GM19193 (cell line): Measurements from ENCODE around the gene MSH3.
A peak's percentile ranks its signal among the peaks of the same experiment; 100 is the strongest.

ENCODE experiments used
- POLR2A ChIP-seq: IDR thresholded peaks from 4 replicates; pipeline ENCODE4 v1.6.1; 2011; ENCODE audit not compliant: insufficient read depth, insufficient read length; ENCODE audit errors: extremely low read depth

The MSH3 gene

DNA sequence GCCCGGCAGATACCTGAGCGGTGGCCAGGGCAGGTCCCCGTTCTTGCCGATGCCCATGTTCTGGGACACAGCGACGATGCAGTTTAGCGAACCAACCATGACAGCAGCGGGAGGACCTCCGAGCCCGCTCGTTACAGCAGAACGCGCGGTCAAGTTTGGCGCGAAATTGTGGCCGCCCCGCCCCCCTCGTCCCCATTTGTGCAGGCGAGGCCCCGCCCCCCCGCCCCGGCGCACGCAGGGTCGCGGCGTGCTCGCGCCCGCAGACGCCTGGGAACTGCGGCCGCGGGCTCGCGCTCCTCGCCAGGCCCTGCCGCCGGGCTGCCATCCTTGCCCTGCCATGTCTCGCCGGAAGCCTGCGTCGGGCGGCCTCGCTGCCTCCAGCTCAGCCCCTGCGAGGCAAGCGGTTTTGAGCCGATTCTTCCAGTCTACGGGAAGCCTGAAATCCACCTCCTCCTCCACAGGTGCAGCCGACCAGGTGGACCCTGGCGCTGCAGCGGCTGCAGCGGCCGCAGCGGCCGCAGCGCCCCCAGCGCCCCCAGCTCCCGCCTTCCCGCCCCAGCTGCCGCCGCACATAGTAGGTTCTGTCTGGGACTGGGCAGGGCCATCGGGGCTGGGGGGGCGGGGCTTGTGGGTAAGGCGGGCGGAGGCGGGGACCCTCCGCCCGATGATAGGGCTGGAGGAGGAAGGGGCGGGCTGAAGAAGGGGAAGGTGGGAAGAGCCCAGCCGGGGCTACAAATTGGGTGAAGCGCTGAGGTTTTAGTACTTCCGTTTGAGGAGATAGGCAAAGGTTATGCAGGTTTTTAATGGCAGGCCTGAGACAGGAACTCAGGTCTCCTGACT is at the start of gene MSH3, which contains the start of gene DHFR:
MSH3 (plus strand) TSS at position 262 of the 840 bp plus-strand sequence; CDS start at position 338, 76 bp downstream.
DHFR (minus strand) TSS at position 593 of the 840 bp plus-strand sequence; CDS start at position 99, 494 bp downstream.
- peak; percentile 82 for TF ChIP-seq POLR2A

- TF ChIP-seq POLR2A: no peak
Observed at GRCh38 chr5:80607343-80607742, 47.1 kb upstream of the MSH3 start.

DNA sequence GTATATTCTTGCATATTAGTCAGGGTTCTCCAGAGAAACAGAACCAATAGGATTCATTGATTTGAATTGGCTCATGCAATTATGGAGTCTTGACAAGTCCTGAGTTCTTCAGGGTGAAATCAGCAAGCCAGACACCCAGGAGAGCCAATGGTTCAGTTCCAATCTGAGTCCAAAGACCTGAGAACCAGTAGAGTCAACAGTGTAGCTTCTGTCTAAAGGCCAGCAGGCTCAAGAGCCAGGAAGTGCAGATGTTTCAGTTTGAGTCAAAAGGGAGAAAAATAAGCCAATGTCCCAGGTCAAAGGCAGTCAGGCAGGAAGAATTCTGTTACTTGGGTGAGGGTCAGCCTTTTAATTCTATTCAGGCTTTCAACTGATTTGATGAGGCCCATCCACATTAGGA is 46.6 kb upstream of the MSH3 start:
- no peak for TF ChIP-seq POLR2A

GRCh38 chr5:80608731-80609130 is 45.7 kb upstream of the MSH3 start:
- no peak for TF ChIP-seq POLR2A

DNA sequence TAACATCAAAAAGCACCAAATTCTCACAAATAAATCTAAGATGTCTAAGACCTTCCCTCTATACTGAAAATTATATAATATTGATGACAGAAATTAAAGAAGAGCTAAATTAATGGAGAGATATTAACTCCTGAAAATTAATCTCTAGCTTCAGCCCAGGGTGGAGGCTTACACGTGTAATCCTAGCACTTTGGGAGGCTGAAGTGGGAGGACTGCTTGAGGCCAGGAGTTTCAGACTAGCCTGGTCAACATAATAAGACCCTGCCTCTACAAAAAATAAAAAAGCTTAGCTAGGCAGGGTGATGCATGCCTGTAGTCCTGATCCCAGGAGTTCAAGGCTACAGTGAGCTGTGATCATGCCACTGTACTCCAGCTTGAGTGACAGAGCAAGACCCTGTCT is 44.8 kb upstream of the MSH3 start:
- no peak for TF ChIP-seq POLR2A

DNA sequence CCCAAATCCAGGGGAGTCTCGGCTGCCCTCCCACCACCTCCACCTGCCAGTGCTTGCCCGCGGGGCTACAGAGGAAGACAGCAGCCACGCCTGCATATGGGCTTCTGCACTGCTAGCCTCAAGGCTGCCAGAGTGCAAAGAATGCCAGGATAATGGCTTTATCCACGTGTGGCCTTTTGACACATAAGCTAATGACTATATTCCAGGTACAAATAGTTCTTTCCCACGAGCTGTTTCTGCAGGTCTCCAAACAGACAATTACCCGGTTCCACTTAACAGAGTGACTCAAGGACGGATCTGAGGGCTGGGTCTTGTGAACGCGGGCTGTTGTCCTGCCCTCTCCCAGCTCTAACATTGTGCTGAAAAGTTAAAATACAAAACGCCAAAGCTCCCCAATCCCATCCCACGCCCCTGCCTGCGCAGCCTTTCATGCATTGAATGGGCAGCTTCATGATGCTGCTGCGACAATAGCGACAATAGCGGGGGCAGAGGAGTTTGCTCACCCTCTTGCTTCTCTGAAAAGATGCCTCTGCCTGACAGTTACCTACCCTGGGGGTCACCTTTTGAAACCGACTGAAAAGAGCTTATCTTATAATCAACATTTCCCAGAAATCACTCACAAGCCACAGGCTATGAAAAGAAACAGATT is 39.1 kb upstream of the MSH3 start:
- TF ChIP-seq POLR2A: no peak

DNA sequence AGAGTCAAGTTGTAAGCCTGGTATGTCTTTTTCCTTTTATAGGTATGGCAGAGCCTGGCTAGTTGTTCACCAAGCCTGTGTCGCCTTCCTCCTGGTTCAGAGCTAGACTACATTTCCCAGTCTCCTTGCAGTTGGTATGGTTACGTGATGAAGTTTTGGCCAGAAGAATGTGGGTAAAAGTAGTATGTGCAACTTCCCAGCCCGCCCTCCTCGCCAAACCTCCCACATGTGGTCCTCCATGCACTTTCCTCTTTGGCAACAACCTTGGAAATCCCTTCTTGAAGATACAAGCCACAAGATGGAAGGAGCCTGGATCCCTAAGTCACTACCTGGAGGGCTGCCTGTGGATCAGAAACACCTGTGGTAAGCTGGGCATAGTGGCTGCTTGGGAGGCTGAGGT is 36.0 kb upstream of the MSH3 start:
- TF ChIP-seq POLR2A: no peak

GRCh38 chr5:80619086-80619485 is 35.4 kb upstream of the MSH3 start:
- TF ChIP-seq POLR2A: no peak

DNA sequence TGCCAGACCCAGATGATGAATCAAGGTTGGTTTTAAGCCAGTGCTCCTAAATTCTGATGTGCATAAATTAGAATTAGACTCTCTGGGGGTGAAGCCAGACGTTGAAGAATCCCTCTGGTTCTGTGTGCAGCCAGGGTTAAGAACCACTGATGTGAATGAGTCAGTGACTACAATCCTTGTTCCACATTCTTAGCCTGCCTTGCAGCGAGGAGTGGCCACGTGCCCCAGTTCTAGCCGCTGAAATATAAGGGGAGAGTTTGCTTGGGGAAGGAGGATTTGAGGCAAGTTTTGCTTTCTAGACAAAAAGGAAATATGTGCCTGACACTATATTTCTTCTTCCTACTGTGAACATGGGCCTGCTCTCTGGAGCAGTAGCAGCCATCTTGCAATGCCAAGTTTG is 34.2 kb upstream of the MSH3 start:
- TF ChIP-seq POLR2A: no peak

GRCh38 chr5:80622756-80623155 is 31.7 kb upstream of the MSH3 start:
- no peak for TF ChIP-seq POLR2A

GRCh38 chr5:80623999-80624398 is 30.5 kb upstream of the MSH3 start:
- TF ChIP-seq POLR2A: no peak

DNA sequence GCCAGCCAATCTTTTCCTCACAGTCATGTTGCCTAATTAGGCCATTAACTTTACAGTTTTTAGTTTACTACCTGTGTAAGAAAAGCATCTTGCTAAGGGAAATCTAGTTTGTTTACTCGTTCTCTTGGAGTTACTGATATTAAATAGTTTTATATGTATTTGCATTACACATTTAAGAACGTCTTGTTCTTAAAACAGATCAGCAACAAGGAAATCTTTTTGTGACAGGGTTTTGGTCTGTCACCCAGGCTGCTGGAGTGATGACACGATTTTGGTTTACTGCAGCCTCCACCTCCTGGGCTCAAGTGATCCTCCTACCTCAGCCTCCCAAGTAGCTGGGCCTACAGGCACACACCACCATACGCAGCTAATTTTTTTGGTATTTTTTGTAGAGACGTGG is 29.2 kb upstream of the MSH3 start:
- TF ChIP-seq POLR2A: no peak

GRCh38 chr5:80629281-80629680 is 25.2 kb upstream of the MSH3 start:
- TF ChIP-seq POLR2A: no peak

DNA sequence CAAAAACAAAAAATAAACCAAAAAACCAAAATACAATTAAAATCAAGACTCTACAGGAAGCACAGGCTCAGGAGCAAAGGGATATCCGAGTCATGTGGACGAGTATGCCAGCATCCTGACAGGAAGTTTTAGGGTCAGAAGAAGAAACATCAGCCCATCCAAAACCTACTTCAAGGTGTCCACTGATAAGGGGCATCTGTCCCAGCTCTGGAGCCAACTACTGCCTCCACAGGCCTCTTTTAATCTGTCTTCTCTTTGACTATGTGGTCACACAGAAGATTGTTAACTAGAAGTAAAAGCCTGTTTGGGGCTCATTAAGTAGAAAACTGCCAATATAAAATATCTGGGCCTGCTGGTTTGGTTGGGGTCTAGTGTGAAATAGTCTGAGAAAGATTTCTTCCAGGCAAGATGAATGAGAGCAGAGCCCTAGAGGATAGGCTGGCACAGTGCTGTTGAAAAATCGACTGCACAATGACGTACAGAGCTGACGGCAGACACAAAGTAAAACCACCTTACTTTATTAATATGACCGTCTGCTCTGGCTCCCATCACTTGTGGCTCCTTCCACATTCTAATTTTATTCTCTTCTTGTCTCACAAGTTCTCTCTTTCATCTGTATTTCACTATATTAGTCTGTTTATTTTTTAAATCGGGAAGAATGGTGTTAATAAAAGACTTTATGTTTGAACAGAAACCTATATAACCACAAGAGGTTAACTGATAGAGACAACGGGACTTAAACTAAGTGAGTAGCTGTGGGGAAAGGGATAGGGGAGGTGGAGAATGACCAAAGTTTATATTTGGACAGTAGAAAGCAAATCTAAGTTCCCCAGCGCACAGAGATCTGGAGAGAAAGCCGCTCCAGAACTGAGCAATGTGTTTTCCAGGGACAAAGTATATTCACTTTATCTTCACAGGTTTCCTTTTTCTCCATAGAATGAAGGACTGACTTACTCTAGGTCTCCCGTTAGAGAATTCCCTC is 22.9 kb upstream of the MSH3 start:
- no peak for TF ChIP-seq POLR2A

GRCh38 chr5:80632700-80633099 is 21.8 kb upstream of the MSH3 start:
- no peak for TF ChIP-seq POLR2A
